ENCODE measurements around the gene FER. TPM values are rescaled to one million over a fixed set of nuclear protein-coding genes. Genes with fewer than 3 reads are reported as not detected.

Gene FER
- total RNA-seq, 2 donors from 2014 or later: 9.8 to 15.1 TPM

DNA sequence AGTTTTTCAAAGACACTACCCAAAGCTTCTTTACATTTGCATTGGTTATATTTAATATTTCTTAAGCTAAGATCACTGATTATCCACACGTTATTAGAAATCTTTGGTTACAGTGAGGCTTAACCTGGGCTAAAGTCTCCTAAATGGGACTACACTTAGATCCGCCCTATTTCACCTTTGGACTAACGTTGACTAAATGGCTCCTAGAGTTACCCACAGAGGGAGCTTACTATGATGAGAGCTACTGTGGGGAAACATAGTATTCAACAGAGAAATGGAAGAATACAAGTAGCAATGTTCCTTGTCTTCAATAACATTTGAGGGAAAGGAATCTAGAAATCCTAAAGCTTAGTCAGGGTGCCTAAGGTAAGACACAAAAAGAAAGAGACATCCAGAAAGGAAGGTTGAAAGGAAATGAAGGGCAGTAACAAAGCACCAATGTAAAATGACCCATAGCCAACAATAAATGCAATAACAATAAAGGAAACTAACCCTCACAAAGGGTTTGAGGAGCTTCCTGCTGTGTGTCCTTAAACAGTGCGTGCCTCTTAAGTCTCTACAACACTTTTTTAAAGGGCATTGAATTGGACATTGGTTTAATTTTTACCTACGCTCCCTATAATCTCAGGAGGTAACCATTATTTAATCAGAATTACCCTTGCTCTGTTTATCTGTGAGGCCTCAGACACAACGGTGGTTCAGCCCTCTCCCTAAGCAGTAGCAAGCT is 445.0 kb downstream of the FER start:
- Mint-ChIP-seq H3K4me1 (peaks cover 3% of the 10 kb centered on the region), H3K36me3 (ENCODE audit: low read depth) (no peaks in the 10 kb centered on the region), H3K27ac (peak overlapping the region; percentile 6), H3K4me3 (no peak overlapping the region), H3K27me3 (no peaks in the 10 kb centered on the region)
- DNase-seq (no peak), ATAC-seq (no peak)
- peaks cover 2% of the 10 kb centered on the region for H3K9me3 ChIP-seq (ENCODE audit: control insufficient read depth, low read length, poor library complexity, severe bottlenecking)

DNA sequence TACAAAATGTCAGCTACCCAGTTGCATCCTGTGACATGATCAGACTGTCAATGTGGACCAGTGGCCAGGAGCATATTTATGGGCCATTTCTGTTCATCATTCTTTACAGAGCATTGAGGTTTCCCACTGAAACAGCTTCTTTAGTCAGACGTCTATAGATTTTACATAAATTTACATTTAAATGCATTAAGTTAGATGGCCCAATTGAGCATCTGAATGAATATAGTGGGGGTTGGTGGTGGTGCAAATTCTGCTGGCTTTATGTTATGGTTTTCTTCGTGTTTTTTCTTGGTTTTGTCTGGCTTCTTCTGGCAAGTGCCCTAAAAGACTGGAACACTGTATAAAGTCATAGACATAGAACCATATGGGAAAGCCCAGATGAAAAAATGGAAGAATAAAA is 448.0 kb downstream of the FER start:
- no peak overlapping the region for H3K4me3 Mint-ChIP-seq
- H3K36me3 Mint-ChIP-seq (ENCODE audit: low read depth): peaks cover 2% of the 10 kb centered on the region
- peaks cover 3% of the 10 kb centered on the region for H3K4me1 Mint-ChIP-seq
- no peaks in the 10 kb centered on the region for H3K9me3 ChIP-seq (ENCODE audit: control insufficient read depth, low read length, poor library complexity, severe bottlenecking)
- ATAC-seq (no peak), DNase-seq (no peak)
- H3K27ac Mint-ChIP-seq: no peak overlapping the region
- no peaks in the 10 kb centered on the region for H3K27me3 Mint-ChIP-seq

DNA sequence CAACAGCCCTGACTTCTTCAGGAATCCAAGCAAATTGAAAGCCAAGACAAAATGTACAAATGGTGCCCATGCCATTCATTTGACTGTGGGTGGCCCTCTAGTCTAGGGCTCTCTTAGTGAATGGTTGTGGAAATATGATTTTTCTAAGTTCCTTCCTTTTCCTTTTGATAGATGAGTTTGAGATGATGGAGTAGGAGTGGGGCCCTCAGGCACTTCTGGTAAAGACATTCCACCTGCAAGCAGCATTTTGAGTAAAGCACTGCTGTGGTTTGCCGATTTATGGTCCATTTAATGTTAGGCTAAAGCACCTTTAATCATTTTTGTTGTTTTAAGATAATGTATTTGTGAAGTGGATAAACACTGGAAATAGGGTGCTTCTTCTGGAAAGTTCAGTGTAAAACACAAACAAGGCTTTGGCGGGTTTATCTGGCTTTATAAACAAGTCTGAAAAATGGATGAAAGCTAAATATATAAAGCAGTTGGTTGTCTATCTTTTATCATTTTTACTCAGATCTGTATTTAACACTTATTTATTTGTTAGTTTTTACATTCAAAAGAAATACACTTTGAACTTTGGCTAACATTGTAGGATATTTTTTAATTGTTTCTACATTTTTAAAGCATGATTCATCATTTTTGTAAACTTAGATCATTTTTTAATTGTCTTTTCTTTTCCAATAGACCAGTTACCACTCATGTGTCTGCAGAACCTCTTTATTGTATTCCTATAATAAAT is 448.6 kb downstream of the FER start:
- Mint-ChIP-seq H3K4me3 (no peak overlapping the region), H3K27ac (no peak overlapping the region), H3K4me1 (peaks cover 1% of the 10 kb centered on the region), H3K27me3 (no peaks in the 10 kb centered on the region), H3K36me3 (ENCODE audit: low read depth) (peaks cover 2% of the 10 kb centered on the region)
- DNase-seq (no peak), ATAC-seq (no peak)
- H3K9me3 ChIP-seq (ENCODE audit: control insufficient read depth, low read length, poor library complexity, severe bottlenecking): no peaks in the 10 kb centered on the region

DNA sequence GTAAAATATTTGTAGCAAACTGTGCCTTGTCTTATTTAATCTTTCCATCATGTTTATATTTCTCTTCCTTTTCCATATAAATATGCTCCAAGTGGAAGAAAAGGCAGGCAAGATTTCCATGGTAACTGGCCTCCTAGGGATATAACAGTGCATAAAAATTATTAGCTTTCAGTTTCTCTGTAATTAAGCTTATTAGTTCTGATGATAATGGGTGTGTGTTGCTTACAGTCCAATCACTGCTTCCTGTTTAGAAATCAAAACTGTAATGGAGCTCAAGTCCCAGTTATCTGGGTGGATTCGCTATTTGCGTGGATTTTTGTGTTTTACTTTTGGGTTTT is 449.1 kb downstream of the FER start:
- Mint-ChIP-seq H3K4me1 (no peaks in the 10 kb centered on the region), H3K27ac (no peak overlapping the region), H3K4me3 (no peak overlapping the region), H3K27me3 (no peaks in the 10 kb centered on the region), H3K36me3 (ENCODE audit: low read depth) (peaks cover 2% of the 10 kb centered on the region)
- no peaks in the 10 kb centered on the region for H3K9me3 ChIP-seq (ENCODE audit: control insufficient read depth, low read length, poor library complexity, severe bottlenecking)
- DNase-seq (no peak), ATAC-seq (no peak)

DNA sequence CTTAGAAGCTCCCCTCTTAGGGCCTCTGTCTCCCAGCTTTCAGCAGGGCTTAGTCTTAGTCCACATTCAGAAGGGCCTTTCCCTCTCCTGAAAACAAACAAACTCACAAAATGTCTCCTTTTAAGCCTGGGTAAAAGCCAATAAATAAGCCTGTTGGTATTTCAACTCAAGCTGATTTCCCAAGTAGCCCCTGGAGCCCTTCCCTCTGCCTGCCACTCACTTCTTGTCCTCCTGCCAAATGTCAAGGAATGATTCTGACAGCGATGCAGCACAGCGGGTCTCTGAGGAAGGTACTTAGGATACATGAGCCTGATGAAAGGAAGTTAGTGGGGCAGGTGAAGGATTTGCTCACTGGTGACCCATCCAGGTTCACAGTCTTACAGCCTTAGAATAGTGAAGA is 451.6 kb downstream of the FER start:
- Mint-ChIP-seq H3K27me3 (no peaks in the 10 kb centered on the region), H3K4me1 (no peaks in the 10 kb centered on the region), H3K36me3 (ENCODE audit: low read depth) (peaks cover 5% of the 10 kb centered on the region), H3K27ac (no peak overlapping the region), H3K4me3 (no peak overlapping the region)
- ATAC-seq: no peak
- no peak for DNase-seq
- no peaks in the 10 kb centered on the region for H3K9me3 ChIP-seq (ENCODE audit: control insufficient read depth, low read length, poor library complexity, severe bottlenecking)

DNA sequence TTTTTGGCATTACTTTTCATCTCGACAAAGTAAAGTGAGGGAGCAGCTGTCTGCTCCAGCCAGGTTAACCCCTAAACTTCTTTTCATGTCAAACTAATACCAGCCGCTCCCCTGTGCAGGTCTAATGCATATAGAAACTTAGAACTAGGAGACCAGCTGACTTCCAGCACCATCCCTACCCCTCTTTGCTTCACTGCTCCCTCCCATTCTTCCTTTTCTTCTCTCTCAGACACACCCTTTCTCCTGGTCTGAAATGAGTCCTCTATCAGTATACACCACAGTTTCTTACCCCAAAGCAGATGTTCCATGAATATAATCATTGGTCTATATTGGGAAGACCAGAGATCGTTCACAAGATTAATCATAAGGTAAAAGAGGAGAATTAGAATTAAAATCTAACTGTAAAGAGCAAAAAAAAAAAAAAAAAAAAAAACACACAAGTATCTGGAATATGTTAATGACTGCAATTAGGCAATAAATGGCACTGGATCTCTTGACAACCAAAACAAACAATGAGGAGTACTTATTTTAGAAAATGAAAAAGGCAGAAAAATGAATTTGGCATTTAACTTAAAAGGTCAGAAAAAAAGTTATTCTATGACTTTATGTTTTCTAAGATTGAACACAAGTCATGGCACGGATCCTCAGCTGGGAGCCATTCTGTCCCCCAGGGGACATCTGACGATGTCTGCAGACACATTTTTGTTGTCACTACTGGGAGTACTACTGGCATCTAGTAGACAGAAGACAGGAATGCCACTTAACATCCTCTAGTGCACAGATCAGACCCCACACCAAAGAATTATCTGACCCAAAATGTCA is 452.3 kb downstream of the FER start:
- H3K27ac Mint-ChIP-seq: no peak overlapping the region
- no peak for ATAC-seq
- peaks cover 5% of the 10 kb centered on the region for H3K36me3 Mint-ChIP-seq (ENCODE audit: low read depth)
- no peak for DNase-seq
- H3K4me1 Mint-ChIP-seq: no peaks in the 10 kb centered on the region
- H3K9me3 ChIP-seq (ENCODE audit: control insufficient read depth, low read length, poor library complexity, severe bottlenecking): peaks cover 4% of the 10 kb centered on the region
- H3K4me3 Mint-ChIP-seq: no peak overlapping the region
- H3K27me3 Mint-ChIP-seq: no peaks in the 10 kb centered on the region

DNA sequence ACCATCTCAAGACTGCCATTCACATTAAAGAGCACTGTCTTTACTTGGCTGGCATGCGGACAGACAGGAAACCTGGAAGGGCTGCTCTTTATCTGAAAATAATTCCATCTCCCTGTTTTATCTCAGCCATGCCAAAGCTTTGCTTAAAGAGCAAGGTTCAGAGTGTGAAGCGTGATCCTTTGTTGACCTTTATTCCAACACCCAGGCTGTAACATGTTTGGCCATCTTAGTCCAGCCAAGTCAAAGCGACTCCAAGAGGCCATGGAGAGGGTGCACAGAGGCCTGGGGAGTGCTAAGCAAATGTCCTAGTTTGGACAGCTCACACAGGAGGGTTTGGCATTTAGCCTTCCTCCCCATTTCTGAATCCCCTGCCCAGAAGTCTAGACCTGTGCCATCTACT is 467.3 kb downstream of the FER start:
- Mint-ChIP-seq H3K4me3 (no peak overlapping the region), H3K4me1 (no peaks in the 10 kb centered on the region), H3K27me3 (peaks cover 14% of the 10 kb centered on the region), H3K27ac (no peak overlapping the region), H3K36me3 (ENCODE audit: low read depth) (no peaks in the 10 kb centered on the region)
- DNase-seq (no peak), ATAC-seq (no peak)
- no peaks in the 10 kb centered on the region for H3K9me3 ChIP-seq (ENCODE audit: control insufficient read depth, low read length, poor library complexity, severe bottlenecking)

DNA sequence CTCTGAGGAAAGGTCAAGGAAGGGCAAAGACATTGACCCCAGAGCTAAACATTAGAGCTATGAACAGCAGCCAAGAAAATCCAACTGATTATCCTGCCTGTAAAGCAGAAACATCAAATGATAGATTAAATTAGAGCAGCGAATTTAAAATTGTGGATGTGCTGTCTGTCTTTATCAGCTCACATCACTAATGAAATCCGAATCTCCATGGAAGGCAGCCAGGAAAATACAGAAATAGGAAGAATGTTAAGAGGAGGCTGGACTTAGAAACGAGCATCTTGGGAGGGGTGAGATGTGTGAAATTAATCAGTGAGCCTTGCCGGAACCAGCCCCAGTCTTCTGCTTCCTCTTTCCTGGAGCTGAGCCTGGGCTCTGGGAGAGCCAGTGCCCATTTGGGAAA is 471.1 kb downstream of the FER start:
- ATAC-seq (no peak), DNase-seq (no peak)
- no peak overlapping the region for H3K4me3 Mint-ChIP-seq
- H3K9me3 ChIP-seq (ENCODE audit: control insufficient read depth, low read length, poor library complexity, severe bottlenecking): no peaks in the 10 kb centered on the region
- no peaks in the 10 kb centered on the region for H3K4me1 Mint-ChIP-seq
- H3K27me3 Mint-ChIP-seq: peaks cover 14% of the 10 kb centered on the region
- no peaks in the 10 kb centered on the region for H3K36me3 Mint-ChIP-seq (ENCODE audit: low read depth)
- no peak overlapping the region for H3K27ac Mint-ChIP-seq

DNA sequence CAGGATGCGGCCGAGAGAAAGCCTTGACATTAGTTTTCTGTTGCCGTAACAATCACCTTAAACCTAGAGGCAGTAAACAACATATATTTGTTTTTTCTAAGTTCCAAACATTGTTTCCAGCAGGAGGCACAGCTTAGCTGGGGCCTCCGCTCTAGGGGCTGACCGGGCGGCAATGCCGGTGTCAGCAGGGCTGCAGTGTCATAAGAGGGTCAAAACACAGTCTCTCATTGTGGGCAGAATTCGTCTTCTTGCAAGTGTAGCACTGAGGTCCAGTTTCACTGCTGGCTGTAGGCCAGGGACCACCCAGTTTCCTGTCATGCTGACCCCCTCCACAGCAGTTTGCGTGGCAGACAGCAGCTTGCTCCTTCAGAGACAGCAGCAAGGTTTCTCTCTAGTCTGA is 475.8 kb downstream of the FER start:
- ATAC-seq: no peak
- H3K27ac Mint-ChIP-seq: no peak overlapping the region
- peaks cover 9% of the 10 kb centered on the region for H3K27me3 Mint-ChIP-seq
- no peak for DNase-seq
- H3K4me1 Mint-ChIP-seq: no peaks in the 10 kb centered on the region
- H3K9me3 ChIP-seq (ENCODE audit: control insufficient read depth, low read length, poor library complexity, severe bottlenecking): no peaks in the 10 kb centered on the region
- no peaks in the 10 kb centered on the region for H3K36me3 Mint-ChIP-seq (ENCODE audit: low read depth)
- no peak overlapping the region for H3K4me3 Mint-ChIP-seq

DNA sequence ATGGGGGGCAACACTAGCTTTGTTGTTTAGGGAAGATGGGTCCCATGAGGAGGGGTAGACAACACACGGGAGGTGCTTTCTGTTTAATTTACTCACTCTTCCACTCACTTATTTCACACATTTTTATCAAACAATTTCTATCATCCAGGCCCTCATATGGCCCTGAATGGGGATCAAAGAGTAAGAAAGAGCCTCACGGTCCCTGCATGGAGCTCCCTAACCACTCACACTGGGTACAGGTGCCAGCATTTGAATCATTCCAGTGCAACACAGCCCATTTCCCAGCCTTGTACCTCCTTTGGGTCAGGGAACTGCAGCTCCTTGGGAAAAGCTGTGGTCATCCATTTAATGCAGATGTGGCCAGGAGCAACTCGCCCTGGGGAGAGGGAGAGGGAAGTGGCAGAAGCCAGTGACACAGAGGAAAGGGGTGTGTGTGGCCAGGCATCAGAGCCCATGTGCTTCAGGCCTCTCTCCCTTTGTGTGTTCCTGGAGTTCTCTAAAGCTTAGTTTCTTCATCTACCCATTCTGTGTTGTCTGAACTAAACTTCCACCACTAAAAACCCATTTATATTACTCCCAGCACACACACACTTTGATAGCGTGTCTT is 476.7 kb downstream of the FER start:
- no peaks in the 10 kb centered on the region for H3K9me3 ChIP-seq (ENCODE audit: control insufficient read depth, low read length, poor library complexity, severe bottlenecking)
- peaks cover under 1% of the 10 kb centered on the region for H3K27me3 Mint-ChIP-seq
- no peaks in the 10 kb centered on the region for H3K4me1 Mint-ChIP-seq
- ATAC-seq: no peak
- no peak overlapping the region for H3K4me3 Mint-ChIP-seq
- no peak overlapping the region for H3K27ac Mint-ChIP-seq
- no peaks in the 10 kb centered on the region for H3K36me3 Mint-ChIP-seq (ENCODE audit: low read depth)
- DNase-seq: no peak

DNA sequence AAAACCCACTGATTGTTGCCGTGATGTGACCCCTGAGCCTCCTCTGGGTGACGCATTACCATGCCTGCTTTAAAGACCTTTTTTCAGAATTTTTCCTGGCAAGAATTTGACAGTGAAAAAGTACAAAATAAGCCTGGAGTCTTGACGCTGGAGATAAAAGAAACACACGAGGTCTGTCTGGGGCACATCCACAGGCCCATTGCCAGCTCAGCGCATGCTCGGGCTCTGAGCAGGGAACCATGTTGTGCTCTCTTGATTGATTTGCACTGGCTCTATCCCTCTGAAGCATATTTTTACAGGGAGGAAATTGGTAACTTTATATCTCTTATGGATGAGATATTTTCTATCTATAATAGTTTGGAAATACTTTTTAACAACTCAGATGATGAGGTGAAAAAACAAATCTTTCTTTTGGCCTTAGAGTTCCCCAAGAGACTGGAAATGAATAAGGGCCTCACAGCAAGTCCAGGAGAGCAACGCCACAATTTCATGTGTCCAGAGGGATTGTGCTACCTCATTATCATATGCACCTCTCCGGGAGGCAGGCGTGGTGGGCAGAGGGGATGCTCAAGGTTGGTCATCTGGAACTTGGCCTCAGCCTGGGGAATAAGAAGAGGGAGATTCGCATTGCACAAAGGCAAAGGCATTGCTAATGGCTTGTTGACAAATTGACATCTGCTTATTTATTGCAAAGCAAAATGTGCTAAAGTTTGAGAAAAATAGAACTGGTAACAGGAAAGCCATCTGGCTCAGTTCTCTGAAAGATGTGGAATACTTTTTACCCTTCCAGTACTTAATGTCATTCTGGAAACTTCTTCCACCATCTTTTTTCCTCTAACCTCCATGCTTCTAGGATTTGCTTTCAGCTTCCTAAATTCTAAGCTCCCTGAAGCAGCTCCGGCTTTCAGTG is 478.3 kb downstream of the FER start:
- no peaks in the 10 kb centered on the region for H3K4me1 Mint-ChIP-seq
- no peak for ATAC-seq
- H3K27me3 Mint-ChIP-seq: no peaks in the 10 kb centered on the region
- H3K9me3 ChIP-seq (ENCODE audit: control insufficient read depth, low read length, poor library complexity, severe bottlenecking): no peaks in the 10 kb centered on the region
- H3K4me3 Mint-ChIP-seq: no peak overlapping the region
- DNase-seq: no peak
- no peak overlapping the region for H3K27ac Mint-ChIP-seq
- H3K36me3 Mint-ChIP-seq (ENCODE audit: low read depth): no peaks in the 10 kb centered on the region

DNA sequence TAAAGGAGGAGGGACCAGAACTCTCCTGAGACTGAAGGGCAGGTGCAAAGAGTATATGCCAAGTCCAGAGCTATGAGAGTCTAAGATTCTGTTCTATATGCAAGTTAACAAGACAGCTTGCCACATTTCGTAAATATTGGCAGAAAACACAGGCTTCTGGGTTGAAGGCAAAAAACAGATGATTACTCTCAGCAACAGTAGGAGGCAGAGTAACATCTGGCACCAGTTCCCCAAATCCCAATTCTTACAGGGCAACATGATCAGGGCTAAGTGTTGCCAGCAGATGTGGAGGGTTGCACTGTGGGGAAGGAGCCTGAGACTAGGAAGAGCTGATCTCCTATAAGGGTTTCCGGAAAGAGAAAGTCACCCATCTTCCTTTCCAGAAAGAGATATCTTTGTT is 482.7 kb downstream of the FER start:
- Mint-ChIP-seq H3K27ac (no peak overlapping the region), H3K4me3 (no peak overlapping the region), H3K36me3 (ENCODE audit: low read depth) (no peaks in the 10 kb centered on the region), H3K27me3 (no peaks in the 10 kb centered on the region), H3K4me1 (no peaks in the 10 kb centered on the region)
- ATAC-seq (no peak), DNase-seq (no peak)
- H3K9me3 ChIP-seq (ENCODE audit: control insufficient read depth, low read length, poor library complexity, severe bottlenecking): no peaks in the 10 kb centered on the region
